K562 (cell line): ENCODE results near the gene ATRNL1. TPM values are rescaled to one million over a fixed set of nuclear protein-coding genes. Genes with fewer than 3 reads are reported as not detected.

ENCODE experiments used
- ATAC-seq: fragments of 200-7000 bp; cut with Tn5 transposase; 3 replicates; pipeline ENCODE4 v1.9.1; 2020; ENCODE audit warnings: moderate library complexity
- BruUV-seq: library from RNA; stranded (reverse); fragments of 400-500 nt; replicated peaks from 2 replicates; lab custom pipeline; 2021; lab: Mats Ljungman, UMichigan
- CTCF ChIA-PET: fragments of 300-600 bp; formaldehyde crosslinking; extraction: SDS; loops from one replicate; lab custom pipeline; 2021; ENCODE audit warnings: low intra/inter-chr PET ratio; lab: Yijun Ruan, JAX
- POLR2A ChIA-PET: fragments of 300-600, 350-650 bp; sonication (Branson Sonifier 250); formaldehyde crosslinking; extraction: SDS; loops from one replicate; lab custom pipeline; 2021; ENCODE audit warnings: antibody characterized with exemption, inconsistent platforms; lab: Yijun Ruan, JAX
- DNase-seq, 4 experiments: peaks; one replicate each; pipeline versions ENCODE4 v3.0.0 to v3.0.0-alpha.2; 2011 to 2018; ENCODE audit warnings: low spot score in 3 of 4, mixed read lengths in 3 of 4; ENCODE audit errors: extremely low read depth in 1 of 4
- FAIRE-seq: peaks from 2 replicates; lab custom pipeline; 2011; peaks lifted over from hg19 to GRCh38; lab: Jason Lieb, UNC
- H2AFZ ChIP-seq: 2 replicates; pipeline ENCODE4 v1.6.0; 2011; ENCODE audit warnings: low read depth, low read length, control low read depth, inconsistent platforms
- H3K27ac ChIP-seq: fragments of 200-600 bp; 3 replicates; pipeline ENCODE4 v1.8.0; 2011; ENCODE audit warnings: low read depth, mild to moderate bottlenecking, control low read depth, inconsistent platforms, low read length, moderate library complexity, mixed read lengths; ENCODE audit errors: extremely low read depth
- H3K27me3 ChIP-seq, 2 experiments: fragments of 300-600 bp in 1 of 2; 2 replicates in 1 of 2; 3 replicates in 1 of 2; pipeline versions ENCODE4 v1.6.0 to v1.8.0; 2011; ENCODE audit warnings: inconsistent platforms in 2 of 2, low read length in 2 of 2, mild to moderate bottlenecking in 1 of 2, mixed read lengths in 1 of 2, moderate library complexity in 1 of 2; ENCODE audit not compliant: control insufficient read depth in 2 of 2, insufficient read depth in 2 of 2
- H3K36me3 ChIP-seq: fragments of 300-600 bp; 3 replicates; pipeline ENCODE4 v1.8.0; 2011; ENCODE audit warnings: mild to moderate bottlenecking, low read length, inconsistent platforms; ENCODE audit not compliant: control insufficient read depth, insufficient read depth
- H3K4me1 ChIP-seq, 2 experiments: fragments of 200-600 bp in 1 of 2; replicated peaks in 1 of 2; 2 replicates in 1 of 2; 3 replicates in 1 of 2; pipeline versions ENCODE4 v1.5.1 to v1.8.0; 2011; ENCODE audit warnings: inconsistent platforms in 2 of 2, low read length in 2 of 2, mild to moderate bottlenecking in 1 of 2, mixed read lengths in 1 of 2, moderate library complexity in 1 of 2; ENCODE audit not compliant: control insufficient read depth in 2 of 2, insufficient read depth in 2 of 2
- H3K4me2 ChIP-seq: 2 replicates; pipeline ENCODE4 v1.6.1; 2011; ENCODE audit warnings: low read length, control low read depth, inconsistent platforms, mixed read lengths; ENCODE audit not compliant: insufficient read depth
- H3K4me3 ChIP-seq: fragments of 200-600 bp; sonication (generic), shearing (Covaris generic); 2 replicates; pipeline ENCODE4 v1.5.1; 2016; ENCODE audit warnings: control low read depth, inconsistent platforms
- H3K79me2 ChIP-seq: fragments of 200-600 bp; 3 replicates; pipeline ENCODE4 v1.8.0; 2011; ENCODE audit warnings: low read length, inconsistent platforms; ENCODE audit not compliant: control insufficient read depth, insufficient read depth
- H3K9ac ChIP-seq, 2 experiments: 2 replicates each; pipeline versions ENCODE4 v1.6.0 to v1.6.1; 2011; ENCODE audit warnings: low read depth in 2 of 2, low read length in 2 of 2, control low read depth in 1 of 2, inconsistent platforms in 1 of 2, mild to moderate bottlenecking in 1 of 2, mixed read lengths in 1 of 2; ENCODE audit not compliant: insufficient read depth in 1 of 2
- H3K9me1 ChIP-seq: one replicate; pipeline ENCODE4 v1.6.0; 2011; ENCODE audit warnings: inconsistent platforms, mild to moderate bottlenecking, low read length, moderate library complexity; ENCODE audit not compliant: control insufficient read depth, insufficient read depth
- H3K9me3 ChIP-seq: replicated peaks from 2 replicates; pipeline ENCODE4 v1.5.1; 2011; ENCODE audit warnings: low read depth, low read length, inconsistent platforms; ENCODE audit not compliant: control insufficient read depth, insufficient read depth
- H4K20me1 ChIP-seq: replicated peaks from 2 replicates; pipeline ENCODE4 v1.6.1; 2011; ENCODE audit warnings: low read length, inconsistent platforms, mixed read lengths; ENCODE audit not compliant: control insufficient read depth, insufficient read depth
- MITF ChIP-seq: IDR thresholded peaks from 2 replicates; pipeline ENCODE4 v1.6.1; 2014; ENCODE audit warnings: antibody characterized with exemption
- PREB ChIP-seq: sonication (generic); formaldehyde crosslinking; IDR thresholded peaks from 2 replicates; pipeline ENCODE4 v1.8.1; 2023; ENCODE audit warnings: mild to moderate bottlenecking, missing genetic modification reagents
- ZBTB7A ChIP-seq: IDR thresholded peaks from 2 replicates; pipeline ENCODE4 v1.6.1; 2011; ENCODE audit warnings: low read depth, mild to moderate bottlenecking, low read length, moderate library complexity, borderline replicate concordance; ENCODE audit not compliant: control insufficient read depth
- ZNF507 ChIP-seq: conservative IDR thresholded peaks from 2 replicates; pipeline ENCODE4 v1.6.1; 2017; ENCODE audit warnings: missing genetic modification characterization, missing compliant biosample characterization
- WGBS: fragments of 100-300 bp; shearing (Covaris generic); methylation state at CpG from one replicate; pipeline ENCODE4 v1.1.6; 2016; ENCODE audit warnings: low coverage, mixed read lengths; ENCODE audit not compliant: insufficient coverage; ENCODE audit errors: missing lambda C conversion rate; 5-methylcytosine and 5-hydroxymethylcytosine counted together
- in situ Hi-C: fragments of 300-500 bp; cut with MboI; formaldehyde crosslinking; loops from 4 replicates; pipeline ENCODE4 v1.15.0; 2018; ENCODE audit warnings: inconsistent platforms, mixed read lengths
- intact Hi-C: fragments of 100-400 bp; cut with micrococcal nuclease; formaldehyde crosslinking; loops from 2 replicates; pipeline ENCODE4 v1.14.2; 2022
- polyA plus RNA-seq, 8 experiments: library from polyadenylated mRNA; depleted of rRNA in 4 of 8; stranded (reverse) in 5 of 8; unstranded in 3 of 8; fragments of >200 nt; fragmentation: Nextera tagmentation in 2 of 8; fragmentation: Illumina TruSeq in 1 of 8; extraction: Ambion mirVana in 2 of 8; extraction: Trizol in 1 of 8; gene quantifications; 2 replicates each; pipeline versions ENCODE4 v1.2.1 to v1.2.3, GENCODE V29; 2011 to 2014; ENCODE audit warnings: inconsistent platforms in 1 of 8, missing spikeins in 1 of 8
- total RNA-seq, 7 experiments: library from RNA; depleted of rRNA in 6 of 7; stranded (reverse); fragments of >200 nt in 6 of 7; fragmentation: Illumina TruSeq in 2 of 7; extraction: Trizol in 2 of 7; gene quantifications; 2 replicates each; pipeline versions ENCODE4 v1.2.1 to v1.2.3, GENCODE V29; 2011 to 2021; ENCODE audit warnings: low replicate concordance in 1 of 7
- TF ChIP-seq, protein P1 (sequence below): sonication (generic); formaldehyde crosslinking; IDR thresholded peaks from 2 replicates; pipeline ENCODE4 v1.4.0; 2020; ENCODE audit warnings: mild to moderate bottlenecking, missing genetic modification reagents

The ATRNL1 gene
- total and polyA plus RNA-seq, 9 of the 15 experiments (the other 6 are each of a cell fraction or from before 2014, with no cell fraction given): 0.18 TPM; not detected in 8

- H3K9ac ChIP-seq: no peak overlapping the region
- H3K36me3 ChIP-seq: no peaks in the 10 kb centered on the region
- POLR2A ChIA-PET: no interaction called here
- DNase-seq: no peak
- no peaks in the 10 kb centered on the region for H3K9me3 ChIP-seq
- no peak overlapping the region for H3K4me3 ChIP-seq
- no peaks in the 10 kb centered on the region for H3K4me1 ChIP-seq
- TF ChIP-seq ZNF507 (tag): no peak
- no peak for TF ChIP-seq PREB (CRISPR knock-in tag)
- TF ChIP-seq MITF: no peak
- TF ChIP-seq, protein P1, sequence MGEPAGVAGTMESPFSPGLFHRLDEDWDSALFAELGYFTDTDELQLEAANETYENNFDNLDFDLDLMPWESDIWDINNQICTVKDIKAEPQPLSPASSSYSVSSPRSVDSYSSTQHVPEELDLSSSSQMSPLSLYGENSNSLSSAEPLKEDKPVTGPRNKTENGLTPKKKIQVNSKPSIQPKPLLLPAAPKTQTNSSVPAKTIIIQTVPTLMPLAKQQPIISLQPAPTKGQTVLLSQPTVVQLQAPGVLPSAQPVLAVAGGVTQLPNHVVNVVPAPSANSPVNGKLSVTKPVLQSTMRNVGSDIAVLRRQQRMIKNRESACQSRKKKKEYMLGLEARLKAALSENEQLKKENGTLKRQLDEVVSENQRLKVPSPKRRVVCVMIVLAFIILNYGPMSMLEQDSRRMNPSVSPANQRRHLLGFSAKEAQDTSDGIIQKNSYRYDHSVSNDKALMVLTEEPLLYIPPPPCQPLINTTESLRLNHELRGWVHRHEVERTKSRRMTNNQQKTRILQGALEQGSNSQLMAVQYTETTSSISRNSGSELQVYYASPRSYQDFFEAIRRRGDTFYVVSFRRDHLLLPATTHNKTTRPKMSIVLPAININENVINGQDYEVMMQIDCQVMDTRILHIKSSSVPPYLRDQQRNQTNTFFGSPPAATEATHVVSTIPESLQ (CRISPR knock-in tag): no peak
- TF ChIP-seq ZBTB7A: no peak
- TF ChIP-seq, all 486 proteins: peak for 0
- CTCF ChIA-PET: no interaction called here
- H2AFZ ChIP-seq: no peak overlapping the region
- H3K27ac ChIP-seq: no peak overlapping the region
- no peaks in the 10 kb centered on the region for H3K27me3 ChIP-seq
- in situ Hi-C loops (no loop called here), intact Hi-C loops (no loop called here)
- ATAC-seq: no peak
- H3K4me2 ChIP-seq: no peak overlapping the region
- no peaks in the 10 kb centered on the region for H3K9me1 ChIP-seq
- no peak for FAIRE-seq
- 0% methylated on average over 1 of the region's 1 CpG for WGBS
- no peaks in the 10 kb centered on the region for H4K20me1 ChIP-seq
- no TSS peak for BruUV-seq
- H3K79me2 ChIP-seq: no peaks in the 10 kb centered on the region
Observed at GRCh38 chr10:115860182-115861107, 767.3 kb downstream of the ATRNL1 start.
